CD4-positive, alpha-beta T cell treated with Interleukin-10 for 1 hour (primary cell): Measurements from ENCODE around the gene CRAMP1.

Experiments used
- DNase-seq: peaks from one replicate; pipeline ENCODE4 v3.0.0-alpha.2; 2020

Gene CRAMP1

GRCh38 chr16:1721372-1721771, 109.2 kb downstream of the CRAMP1 start:
- no peak for DNase-seq

GRCh38 chr16:1723450-1724147, 111.4 kb downstream of the CRAMP1 start:
- DNase-seq: peak; percentile 59

GRCh38 chr16:1724491-1724890, 112.3 kb downstream of the CRAMP1 start:
- no peak for DNase-seq

- no peak for DNase-seq
Measured at GRCh38 chr16:1726661-1727502, 114.7 kb downstream of the CRAMP1 start.
